Activated gamma-delta T cell (primary cell): ENCODE measurements around the gene SLX9.
A peak's percentile ranks its signal among the peaks of the same experiment; 100 is the strongest.

Experiments used
- DNase-seq: peaks from one replicate; lab custom pipeline; 2025; lab: John Stamatoyannopoulos, UW

Gene SLX9

DNA sequence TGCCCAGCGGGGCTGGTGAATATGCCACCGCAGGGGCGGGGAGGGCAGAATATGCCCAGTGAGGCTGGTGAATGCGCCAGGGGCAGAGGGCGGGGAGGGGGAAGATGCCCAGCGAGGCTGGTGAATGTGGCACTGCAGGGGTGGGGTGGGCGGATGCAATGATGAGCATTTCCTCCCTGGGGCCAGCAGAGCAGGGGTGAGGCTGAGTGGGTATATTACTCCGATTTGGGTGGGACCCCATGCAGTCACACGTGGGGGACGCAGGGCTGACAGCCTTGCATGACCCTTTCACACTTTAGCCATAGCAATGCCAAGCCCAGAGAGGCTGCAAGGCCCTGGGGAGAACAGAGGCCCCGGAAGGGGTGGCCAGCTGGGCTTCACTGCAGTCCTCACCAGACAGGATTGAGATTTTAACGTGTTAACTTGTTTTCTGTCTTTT, 9.3 kb upstream of the SLX9 start:
- DNase-seq, result no peak

DNA sequence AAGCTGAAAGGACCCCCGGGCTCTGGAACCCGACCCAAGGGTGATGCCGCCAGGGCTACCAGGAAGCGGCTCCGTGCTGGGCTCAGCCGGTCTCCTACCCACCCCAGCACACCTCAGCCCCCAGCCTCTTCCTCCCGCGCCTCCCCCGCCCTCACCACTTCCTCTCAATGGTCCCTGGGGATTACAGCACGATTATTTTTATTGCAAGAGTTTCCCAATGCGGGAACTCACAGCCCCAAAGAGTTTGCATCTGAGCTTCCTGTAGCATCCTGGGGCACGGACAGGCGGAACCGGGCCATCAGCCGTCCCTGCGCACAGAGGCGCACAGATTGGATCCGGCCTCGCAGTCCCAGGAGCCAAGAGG, 8.7 kb upstream of the SLX9 start:
- no peak for DNase-seq

DNA sequence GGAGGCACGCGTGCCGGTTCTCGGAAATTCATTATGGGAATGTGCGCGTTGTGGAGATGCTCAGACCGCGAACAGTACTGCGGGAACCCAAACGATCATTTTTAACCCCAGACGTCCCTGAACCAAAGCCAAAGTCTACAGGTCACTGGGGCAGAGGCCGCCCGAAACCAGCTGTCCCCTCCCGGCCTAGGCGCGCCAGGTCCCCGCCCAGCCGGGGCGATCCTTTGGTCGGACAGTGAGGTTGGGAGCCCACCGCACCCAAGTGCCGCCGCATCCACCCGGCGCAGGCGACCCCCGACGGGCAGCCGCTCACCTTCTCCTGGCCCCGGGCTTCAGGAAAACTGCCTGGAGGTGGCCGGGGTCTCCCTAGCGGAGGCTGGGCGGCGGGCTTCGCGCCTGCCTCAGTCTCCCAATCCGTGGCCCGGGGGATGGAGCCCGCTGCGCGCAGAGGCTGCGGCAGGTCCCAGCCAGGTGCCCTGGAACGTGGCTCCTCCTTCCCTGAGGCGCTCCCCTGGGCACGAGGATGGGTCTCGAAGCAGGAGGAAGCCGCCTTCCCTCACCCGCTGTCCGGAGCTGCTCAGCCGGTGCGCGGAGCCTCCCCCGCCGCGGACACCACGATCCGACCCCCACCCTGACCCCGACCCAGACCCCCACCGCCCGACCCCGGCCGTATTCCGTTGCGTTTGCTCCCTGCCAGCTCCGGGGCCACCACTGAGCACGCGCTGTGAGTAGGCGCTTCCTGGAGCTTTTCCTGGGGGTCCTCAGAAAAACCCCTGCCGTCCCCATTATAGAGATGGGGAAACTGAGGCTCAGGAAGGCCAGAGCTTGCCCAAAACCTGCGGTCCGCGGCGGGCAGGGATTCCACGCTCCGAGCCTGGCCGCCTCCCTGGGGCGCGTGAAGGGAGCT, 8.1 kb upstream of the SLX9 start:
- no peak for DNase-seq

DNA sequence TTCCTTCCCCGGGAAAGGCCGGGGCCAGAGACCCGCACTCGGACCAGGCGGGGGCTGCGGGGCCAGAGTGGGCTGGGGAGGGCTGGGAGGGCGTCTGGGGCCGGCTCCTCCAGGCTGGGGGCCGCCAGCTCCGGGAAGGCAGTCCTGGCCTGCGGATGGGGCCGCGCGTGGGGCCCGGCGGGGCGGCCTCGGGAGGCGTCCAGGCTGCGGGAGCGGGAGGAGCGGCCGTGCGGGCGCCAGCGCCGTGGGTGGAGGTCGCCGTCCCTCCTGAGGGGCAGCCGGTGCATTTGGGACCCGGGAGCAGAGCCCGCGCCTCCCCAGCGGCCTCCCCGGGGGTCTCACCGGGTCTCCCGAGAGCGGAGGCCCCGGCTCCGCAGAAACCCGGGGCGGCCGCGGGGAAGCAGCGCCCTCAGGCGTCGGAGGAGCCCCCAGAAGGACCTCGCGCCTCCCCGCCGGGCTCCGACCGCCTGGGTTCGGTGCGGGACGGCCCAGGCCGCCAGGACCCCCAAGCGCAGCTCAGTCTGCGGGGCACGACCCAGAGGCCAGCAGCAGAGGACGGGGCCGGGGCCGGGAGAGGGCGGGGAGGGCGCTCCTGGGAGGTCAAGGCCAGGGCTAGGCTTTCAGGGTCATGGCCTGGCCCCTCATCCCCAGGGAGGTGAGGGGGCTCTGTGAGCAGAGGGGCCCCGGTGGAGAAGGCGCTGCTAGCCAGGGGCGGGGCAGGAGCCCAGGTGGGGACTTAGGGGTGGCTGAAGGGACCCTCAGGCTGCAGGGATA, 7.2 kb upstream of the SLX9 start:
- DNase-seq, result peak; percentile 47

DNA sequence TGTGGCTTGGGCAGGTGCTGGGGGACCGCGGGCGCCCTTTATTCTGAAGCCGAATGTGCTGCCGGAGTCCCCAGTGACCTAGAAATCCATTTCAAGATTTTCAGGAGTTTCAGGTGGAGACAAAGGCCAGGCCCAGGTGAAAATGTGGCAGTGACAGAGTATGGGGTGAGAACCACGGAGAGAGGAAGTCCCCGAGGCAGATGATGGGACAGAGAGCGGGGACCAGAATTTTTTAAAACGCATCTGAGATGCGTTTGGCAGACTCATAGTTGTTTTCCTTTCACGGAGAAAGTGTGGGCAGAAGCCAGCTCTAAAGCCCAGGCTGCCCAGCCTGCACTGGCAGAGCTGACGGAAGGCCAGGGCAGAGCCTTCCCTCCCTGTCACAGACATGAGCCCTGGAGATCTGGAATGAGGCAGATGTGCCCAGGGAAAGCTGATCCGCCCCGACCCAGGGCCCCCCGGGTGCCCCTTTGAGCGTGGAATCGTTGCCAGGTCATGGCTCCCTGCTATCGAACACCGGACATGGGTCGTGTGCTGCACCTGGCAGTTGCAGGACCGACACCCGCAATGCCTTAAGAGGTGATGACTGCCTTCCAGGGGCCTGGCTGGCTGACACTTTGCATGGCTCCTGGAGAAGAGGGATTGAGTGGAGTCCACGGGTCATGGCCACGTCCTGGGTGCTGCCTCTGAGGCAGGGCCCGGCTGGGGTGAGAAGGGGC, 6.5 kb upstream of the SLX9 start:
- DNase-seq, result no peak

DNA sequence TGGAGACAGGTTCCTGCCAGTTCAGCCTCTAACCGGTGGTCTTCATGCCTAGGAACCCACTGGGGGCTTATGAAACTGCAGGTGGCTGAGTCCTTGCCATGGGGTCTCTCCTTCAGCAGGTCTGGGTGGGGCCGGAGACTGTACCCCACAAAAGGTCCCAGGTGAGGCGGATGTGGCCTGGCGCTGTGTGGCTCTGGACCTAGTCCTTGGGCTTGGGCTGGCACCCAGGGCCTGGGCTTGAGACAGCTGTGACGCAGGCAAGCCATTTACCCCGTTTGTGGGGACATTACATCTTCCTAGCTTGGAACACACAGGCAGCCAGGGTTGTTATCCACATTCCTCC, 5.9 kb upstream of the SLX9 start:
- no peak for DNase-seq

DNA sequence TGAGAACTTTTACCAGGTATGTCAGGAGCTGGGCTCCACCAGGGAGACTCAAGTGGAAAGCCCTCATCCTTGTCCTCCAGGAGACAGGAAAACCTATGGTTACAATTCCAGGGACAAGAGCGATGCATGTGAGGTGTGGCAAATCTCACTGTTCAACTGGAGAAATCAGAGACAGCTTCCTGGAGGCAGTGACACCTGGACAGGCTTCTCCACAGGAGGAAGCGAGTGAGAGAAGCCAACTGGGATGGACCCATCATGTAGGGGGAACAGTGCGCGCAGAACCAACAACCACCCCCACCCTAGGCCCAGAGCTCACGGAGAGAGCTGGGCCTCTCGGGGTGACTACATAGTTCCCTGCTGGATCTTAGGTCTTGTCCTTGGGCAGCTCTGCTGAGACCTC, 5.6 kb upstream of the SLX9 start:
- DNase-seq, result no peak

DNA sequence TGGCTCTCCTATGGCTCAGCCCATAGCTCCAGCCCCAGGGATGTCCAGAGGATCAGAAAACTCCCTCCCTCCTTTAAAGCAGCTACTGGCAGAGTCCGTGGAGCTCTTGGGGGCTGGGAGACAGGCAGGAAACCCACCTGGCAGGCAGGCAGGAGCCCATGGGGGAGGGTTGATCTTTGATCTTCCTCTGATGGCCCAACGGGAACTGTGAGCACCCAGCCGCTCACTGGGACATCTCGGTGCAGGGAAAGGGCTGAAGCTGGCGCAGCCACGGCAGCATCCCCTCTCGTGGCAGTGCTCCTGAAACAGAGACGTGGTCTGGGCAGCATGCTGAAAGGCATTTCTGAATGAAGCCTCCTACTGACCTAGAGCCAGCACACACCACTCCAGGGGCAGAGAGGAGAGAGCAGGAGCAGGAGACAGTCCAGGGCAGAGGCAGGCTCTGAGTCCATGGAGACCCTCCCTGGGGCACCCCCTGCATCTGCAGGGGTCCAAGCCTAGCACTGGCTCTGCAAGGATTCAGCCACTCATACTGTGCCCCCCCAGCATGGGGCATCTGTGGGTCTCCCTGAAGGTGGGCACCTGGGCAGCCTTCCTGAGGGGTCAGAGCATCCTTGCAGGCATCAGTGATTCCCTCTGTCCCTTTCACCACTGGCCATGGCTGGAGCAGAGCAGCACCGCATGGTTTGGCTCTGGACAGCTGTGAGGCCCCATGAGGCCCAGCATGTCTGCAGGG, 4.9 kb upstream of the SLX9 start:
- no peak for DNase-seq

DNA sequence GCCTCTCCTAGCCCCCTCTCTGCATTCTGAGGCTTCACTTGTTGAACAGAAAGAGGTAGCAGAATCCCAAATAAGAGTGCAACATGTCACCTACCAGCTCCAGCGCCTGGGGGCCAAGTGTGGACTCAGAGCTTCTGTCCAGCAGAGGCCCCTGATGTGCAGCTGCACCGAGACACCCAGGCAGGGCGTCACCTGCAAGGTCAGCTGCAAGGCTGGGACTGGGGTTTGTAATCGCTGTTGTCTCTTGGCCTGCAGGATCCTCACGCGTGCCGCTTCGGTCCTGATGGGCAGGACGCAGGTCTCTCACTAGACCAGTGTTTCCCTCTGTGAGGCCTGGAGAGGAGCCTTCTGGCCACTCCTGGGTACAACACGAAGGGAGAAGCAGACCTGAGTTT, 4.3 kb upstream of the SLX9 start:
- DNase-seq, result no peak

DNA sequence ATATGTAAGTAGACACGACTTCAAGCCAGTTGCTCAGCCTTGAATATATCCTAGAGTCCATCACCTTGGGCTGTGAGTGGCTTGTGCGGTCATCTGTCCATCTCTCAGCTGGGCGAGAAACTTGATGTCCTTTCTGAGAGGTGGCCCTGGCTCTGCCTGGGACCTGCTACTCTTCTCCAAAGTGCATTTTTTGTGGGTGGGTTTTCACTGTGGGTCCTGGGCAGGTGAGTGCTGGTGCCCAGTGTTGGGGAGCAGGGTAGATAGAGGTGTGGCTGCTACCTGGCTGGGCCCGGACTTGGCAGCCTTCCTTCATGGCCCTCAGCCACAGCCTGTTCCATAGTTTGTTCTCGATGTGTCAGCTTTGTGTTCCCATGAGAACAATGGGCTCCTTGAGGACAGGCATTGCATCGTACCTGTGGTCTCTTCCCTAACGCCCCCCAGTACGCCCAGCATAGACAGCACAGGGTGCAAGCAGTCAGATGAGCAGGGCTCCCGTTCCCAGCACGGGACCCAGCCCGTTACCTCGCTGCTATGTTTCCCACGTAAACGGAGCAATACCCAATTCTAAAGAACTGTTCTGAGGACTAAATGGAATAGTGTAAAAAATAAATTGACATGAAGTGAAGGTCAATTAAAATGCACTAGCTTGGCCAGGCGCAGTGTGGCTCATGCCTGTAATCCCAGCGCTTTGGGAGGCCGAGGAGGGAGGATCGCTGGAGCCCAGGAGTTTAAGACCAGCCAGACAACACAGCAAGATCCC, 877 bp upstream of the SLX9 start:
- no peak for DNase-seq

DNA sequence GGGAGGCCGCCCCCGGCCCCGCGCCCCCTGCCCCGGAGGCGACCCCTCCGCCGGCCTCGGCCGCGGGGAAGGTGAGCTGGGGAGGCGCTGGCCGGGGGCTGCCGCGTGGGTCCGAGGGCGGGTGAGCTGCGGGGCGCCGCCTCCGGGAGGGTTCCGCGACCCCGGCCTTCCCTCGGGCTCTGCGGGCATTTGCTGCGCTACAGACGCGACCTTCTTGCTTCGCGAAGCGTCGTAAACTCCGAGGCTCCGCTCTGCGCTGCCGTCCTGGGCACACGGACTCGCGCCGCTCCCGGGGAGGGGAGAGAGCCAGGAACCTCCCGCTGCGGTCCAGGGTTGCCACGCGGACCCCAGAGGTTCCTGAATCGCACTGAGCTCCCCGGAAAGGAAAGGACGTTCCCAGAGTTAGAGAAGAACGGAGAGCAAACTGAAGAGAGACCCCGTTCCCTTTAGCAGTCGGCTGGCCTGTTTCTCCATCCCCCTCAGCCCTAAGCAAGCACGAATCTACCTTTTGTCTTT, 345 bp downstream of the SLX9 start:
- DNase-seq, result no peak

DNA sequence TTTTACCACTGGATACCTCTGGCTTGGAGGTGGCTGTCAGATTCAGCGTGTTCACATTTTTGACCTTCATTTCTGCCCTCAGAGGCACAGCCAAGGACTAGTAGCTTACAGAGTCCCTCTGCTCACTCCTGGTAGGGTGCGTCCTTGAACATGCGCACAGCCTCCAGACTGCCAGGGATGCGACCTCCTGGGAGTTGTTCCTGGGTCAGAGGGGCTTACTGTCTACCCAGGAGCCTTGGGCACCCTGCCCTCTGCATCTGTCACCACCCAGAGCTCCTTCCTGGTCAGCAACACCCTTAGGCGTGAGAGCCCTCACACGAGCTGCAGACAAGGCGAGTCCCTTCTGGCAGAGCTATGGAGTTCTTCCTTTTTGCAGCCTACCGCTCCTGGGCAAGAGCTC, 1.7 kb downstream of the SLX9 start:
- no peak for DNase-seq

DNA sequence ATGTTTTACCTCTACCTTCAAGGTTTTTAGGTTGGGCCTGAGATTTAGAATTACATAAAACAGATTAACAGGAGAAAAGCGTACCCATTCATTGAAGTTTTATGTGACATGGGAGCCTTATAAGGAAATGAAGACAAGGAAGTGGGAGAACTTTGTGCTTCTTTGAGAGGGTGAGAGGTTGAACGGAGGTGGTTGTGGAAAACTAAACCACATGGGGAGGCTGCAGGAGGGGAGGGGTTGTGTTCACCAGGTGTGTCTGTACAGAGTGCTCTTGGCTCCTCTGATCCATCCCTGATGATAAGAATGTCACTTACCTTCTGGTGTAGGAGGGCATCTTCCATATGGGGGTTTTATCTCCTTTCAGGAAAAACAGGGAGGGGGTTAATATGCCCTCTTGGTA, 2.7 kb downstream of the SLX9 start:
- DNase-seq, result no peak

DNA sequence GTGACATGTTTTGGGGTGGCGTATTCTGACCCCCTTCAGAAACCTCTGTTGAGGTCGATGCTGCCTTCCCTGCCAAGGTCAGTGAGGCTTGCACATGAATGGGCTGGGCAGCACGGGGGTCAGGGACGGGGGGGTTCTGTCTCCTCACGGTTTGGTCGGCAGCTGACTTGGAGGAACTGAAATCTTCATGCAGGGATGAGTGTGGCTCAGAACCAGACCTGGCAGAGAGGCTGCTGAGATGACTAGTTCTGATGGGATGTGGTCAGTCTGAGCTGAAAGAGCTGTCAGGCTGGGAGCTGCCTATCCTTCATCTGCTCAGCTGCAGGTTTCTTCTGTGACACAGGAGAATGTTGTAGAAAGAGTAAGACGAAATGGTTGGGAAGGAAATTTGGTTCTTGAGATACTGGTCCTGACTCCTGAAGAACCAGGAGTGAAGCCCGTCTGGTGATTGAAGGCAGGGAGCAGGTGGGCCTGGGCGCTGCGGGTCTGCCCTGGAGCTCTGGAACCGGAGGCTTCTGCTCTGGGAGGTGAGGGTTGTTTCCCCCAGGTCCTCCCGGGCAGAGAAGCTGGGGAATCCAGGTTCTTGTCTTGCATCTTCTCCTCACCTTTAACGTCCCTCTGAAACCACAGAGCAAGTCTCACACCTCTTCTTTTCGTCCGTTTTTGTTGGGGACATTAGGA, 3.3 kb downstream of the SLX9 start:
- DNase-seq, result no peak

DNA sequence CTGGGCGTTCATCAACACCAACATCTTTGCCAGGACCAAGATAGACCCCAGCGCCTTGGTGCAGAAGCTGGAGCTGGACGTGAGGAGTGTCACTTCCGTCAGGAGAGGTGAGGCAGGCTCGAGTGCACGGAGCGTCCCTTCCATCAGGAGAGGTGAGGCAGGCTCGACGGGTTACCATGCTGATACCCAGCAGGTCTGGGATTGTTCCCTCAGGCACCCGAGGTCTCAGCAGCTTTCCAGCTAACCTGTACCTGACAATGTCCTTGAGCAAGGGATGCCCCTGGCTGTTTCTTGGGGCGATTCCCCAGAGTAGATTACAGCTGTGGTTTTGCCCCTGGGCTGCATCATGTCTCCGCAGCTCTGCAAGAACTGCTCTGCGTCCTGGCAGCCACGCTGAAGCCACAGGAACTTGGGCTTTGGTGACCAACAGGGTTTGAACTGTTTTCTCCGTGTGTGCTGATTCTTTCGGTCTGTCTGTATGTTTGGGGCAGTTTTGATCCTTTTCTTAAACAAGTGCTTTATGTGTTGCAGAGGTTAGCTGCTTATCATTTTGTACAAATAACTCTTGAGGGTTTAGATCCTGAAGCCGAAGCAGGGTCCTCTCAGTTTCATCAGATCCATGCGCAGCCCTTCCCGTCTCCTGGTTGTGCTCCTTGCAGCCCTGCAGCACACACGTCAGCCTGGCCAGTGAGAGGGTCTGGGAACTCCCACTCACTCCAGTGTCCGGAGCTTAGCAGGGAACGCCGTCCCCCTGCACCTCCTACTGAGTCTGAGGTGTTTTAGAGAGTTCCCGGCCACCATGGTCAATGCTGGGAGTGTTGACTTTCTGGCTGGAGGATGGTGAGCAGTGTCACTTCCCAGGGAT, 4.1 kb downstream of the SLX9 start:
- DNase-seq, result no peak

DNA sequence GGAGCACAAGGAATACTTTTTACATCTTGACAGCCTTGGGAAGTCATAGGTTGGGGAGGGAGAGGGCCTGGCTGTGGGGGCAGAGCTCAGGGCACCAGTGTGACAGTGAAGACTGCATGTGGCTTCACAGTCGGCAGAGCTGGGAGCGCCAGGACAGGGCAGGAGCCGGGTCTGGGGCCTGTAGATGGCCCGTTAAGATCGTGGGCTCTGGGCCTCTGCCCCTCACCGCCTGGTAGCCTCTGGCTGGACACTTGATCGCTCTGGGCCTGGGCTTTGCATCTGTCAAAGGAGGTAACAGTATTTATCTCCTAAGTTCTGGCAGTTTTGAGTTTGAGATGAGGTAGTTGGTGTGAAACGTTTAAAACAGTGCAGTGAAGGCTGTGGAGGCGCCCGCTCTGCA, 4.8 kb downstream of the SLX9 start:
- no peak for DNase-seq

DNA sequence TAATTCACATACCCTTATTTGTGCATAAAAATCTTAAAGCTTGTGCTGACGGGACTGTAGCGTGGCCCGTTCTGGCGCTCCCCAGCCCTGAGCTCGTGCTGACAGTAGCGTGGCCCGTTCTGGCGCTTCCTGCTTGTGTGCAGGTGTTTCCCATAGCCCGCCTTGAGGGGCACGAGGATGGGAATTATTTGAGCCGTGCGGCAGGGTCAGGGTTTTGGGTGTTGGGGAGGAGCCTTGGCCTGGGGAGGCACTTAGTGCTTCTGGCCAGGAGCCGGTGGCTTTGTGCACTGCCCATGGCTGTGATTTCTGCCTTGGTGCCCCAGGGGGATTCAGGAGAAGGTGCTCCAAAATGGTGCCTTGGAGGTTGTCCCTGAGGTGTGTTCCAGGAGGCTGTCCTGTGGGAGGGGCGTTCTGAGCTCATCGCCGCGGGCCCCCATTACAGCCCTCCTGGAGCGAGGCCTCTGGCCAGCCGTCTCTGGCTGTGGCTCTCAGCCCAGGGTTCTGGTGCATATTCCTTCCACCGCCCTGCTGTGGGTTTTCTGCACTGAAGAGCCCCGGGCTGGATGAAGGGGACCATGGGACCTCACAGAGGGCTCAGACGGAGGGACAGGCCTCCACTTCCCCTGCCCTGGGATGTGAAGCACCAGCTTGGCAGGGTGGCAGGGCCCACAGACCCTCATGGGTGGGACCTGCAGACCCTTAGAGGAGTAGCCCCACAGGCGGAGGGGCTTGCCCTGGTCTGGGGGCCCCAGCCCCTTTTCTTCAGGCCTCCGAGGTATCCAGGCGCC, 6.6 kb downstream of the SLX9 start:
- DNase-seq, result no peak

DNA sequence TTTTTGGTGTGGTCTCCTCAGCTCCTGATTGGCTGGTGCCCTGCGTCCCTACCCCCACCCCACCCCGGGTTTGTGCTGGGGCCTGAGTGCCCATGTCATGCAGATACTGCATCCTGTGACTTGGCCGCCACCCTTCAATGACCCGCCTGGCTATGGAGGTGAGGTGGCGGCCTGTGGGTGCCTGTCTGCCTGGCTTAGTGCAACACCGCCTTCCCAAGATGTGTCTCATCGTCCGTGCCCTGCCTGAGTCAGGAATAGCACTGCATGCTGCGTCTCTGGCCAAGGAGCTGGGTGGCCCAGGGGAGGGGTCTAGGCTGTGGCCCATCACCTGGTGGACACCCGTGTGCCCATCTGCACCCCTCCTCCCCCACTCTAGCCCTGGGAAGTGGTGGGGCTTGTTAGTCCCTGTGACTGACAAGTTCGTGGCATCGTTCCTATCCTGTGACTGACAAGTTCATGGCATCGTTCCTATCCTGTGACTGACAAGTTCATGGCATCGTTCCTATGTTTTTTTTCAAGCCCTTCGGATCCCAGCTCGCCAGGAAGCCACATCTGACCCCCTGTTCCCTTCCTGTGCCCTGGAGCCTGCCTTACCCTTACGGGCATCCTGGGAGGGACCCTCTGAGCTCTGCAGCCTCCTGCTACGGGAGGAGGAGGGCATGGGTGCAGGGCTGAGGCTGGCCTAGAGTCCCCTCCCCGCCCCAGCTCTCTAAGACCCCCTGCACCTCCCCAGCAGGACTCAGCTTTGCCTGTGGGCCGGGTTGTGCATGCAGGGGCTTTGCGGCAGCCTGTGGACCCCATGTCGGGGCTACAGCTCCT, 7.5 kb downstream of the SLX9 start:
- no peak for DNase-seq
